GM19043 (cell line): Measurements from ENCODE around the gene TBRG1.

Experiments used
- ATAC-seq: cut with Tn5 transposase; IDR thresholded peaks from one replicate; pipeline ENCODE4 v1.9.1; 2021; ENCODE audit warnings: low read depth; ENCODE audit not compliant: unreplicated experiment

TBRG1 gene

GRCh38 chr11:124657904-124658303, 35.2 kb downstream of the TBRG1 start:
- no peak for ATAC-seq

GRCh38 chr11:124658501-124658900, 35.8 kb downstream of the TBRG1 start:
- ATAC-seq = no peak

GRCh38 chr11:124658986-124659385, 36.3 kb downstream of the TBRG1 start:
- no peak for ATAC-seq

- ATAC-seq = no peak
Measured at GRCh38 chr11:124661553-124661952, 38.9 kb downstream of the TBRG1 start.

- ATAC-seq = no peak
Measured at GRCh38 chr11:124662106-124662505, 39.4 kb downstream of the TBRG1 start.

- no peak for ATAC-seq
Measured at GRCh38 chr11:124663861-124664260, 41.2 kb downstream of the TBRG1 start.

GRCh38 chr11:124667601-124668000, 44.9 kb downstream of the TBRG1 start:
- ATAC-seq = no peak

- no peak for ATAC-seq
Measured at GRCh38 chr11:124669193-124669592, 46.5 kb downstream of the TBRG1 start.

- ATAC-seq = no peak
Measured at GRCh38 chr11:124670732-124671131, 48.1 kb downstream of the TBRG1 start.

GRCh38 chr11:124672536-124673215, 50.0 kb downstream of the TBRG1 start:
- ATAC-seq = no peak

GRCh38 chr11:124673333-124674167, 50.9 kb downstream of the TBRG1 start, which contains the start of the genes SIAE and SPA17:
Gene SIAE (minus strand): TSS chr11:124673739. CDS start chr11:124673708, 31 bp downstream.
Gene SPA17 (plus strand): TSS chr11:124673904. CDS start chr11:124675265, 1,361 bp downstream.
- ATAC-seq = peak; percentile 84

- no peak for ATAC-seq
Measured at GRCh38 chr11:124674168-124674517, 51.5 kb downstream of the TBRG1 start.

- no peak for ATAC-seq
Measured at GRCh38 chr11:124674571-124674970, 51.9 kb downstream of the TBRG1 start.

GRCh38 chr11:124676386-124676785, 53.7 kb downstream of the TBRG1 start:
- no peak for ATAC-seq

- no peak for ATAC-seq
Measured at GRCh38 chr11:124678416-124678815, 55.8 kb downstream of the TBRG1 start.

GRCh38 chr11:124681421-124681820, 58.8 kb downstream of the TBRG1 start:
- no peak for ATAC-seq

GRCh38 chr11:124682443-124682842, 59.8 kb downstream of the TBRG1 start:
- ATAC-seq = no peak
